NCI-H226 (cell line): ENCODE data around the gene GBP7.
"Not testable (repeated sequence)": the region's sequence is repeated elsewhere in the genome, so short reads cannot be mapped to it uniquely, and the experiment has no call there.

ENCODE experiments used
- DNase-seq: peaks from one replicate; pipeline ENCODE4 v3.0.0-alpha.2; 2015

The GBP7 gene

GRCh38 chr1:89170170-89171066 lies 5.4 kb downstream of the GBP7 start:
- no peak for DNase-seq

- DNase-seq: no peak
Measured at GRCh38 chr1:89169166-89169565, 6.6 kb downstream of the GBP7 start.

DNA sequence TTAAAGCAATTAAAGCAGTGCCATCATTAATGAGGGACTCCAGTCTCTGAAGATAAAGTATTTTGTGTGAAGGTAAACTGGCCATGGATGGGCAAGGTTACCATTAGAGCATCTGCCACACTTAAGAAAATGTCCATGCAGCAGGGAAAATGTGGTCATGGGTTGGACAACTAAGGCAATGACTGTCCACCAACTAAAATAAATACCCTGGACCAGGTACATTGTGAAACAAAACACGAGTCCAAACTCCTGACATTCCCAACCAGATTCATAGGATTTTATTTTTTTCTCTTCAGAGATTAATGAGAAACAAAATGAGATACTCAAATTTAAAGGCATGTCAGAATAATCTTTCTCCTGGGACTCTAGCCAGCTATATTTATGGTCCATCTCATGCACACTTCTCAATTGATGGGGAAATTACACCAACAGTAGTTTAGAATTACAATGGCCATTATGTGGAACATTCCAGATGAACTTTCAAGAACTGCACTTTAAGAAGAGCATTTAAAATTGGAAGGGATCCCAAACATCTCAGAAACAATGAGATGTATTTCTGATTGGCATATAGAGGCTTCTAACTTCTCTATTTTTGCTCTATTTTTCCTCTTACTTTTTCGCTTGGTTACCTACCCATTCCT lies 8.1 kb downstream of the GBP7 start:
- no peak for DNase-seq

DNA sequence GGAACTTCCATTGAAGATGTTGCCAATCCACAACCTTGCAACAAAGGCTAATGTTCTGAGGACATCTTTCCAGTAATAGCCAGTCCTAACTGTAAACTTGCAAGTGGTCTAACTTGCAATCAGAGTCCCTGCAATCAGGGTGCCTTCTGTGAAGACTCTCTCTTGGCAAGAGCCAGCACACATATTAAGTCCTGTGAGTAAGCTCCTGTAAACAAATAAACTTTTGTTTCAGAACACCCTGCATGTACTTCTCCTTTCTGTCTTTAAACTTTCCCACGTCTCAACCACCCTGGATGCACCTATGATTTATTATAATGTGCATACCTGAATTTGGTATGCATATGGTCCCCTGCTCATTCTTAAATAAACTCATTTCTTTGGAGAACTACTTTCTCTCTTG lies 9.1 kb downstream of the GBP7 start:
- DNase-seq: no peak

- no peak for DNase-seq
Measured at GRCh38 chr1:89165811-89166210, 10.0 kb downstream of the GBP7 start.

DNA sequence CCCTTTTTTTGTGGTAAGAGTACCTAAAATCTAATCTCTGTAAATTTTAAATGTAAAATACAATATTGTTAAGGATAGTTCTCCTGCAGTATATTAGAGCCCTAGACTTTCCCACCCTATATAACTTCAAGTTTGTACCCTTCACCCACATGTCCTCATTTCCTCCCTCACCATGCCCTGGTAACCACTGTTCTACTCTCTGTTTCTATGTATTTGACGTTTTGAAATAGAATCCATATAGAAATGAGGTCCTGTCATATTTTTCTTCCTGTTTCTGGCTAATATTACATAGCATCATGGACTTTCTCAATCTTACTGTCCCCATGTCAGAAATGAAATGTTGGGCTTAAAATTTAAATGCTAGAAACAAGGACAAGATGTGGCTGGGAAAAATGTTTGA lies 24.8 kb downstream of the GBP7 start:
- no peak for DNase-seq

- no peak for DNase-seq
Measured at GRCh38 chr1:89149976-89150375, 25.8 kb downstream of the GBP7 start.

DNA sequence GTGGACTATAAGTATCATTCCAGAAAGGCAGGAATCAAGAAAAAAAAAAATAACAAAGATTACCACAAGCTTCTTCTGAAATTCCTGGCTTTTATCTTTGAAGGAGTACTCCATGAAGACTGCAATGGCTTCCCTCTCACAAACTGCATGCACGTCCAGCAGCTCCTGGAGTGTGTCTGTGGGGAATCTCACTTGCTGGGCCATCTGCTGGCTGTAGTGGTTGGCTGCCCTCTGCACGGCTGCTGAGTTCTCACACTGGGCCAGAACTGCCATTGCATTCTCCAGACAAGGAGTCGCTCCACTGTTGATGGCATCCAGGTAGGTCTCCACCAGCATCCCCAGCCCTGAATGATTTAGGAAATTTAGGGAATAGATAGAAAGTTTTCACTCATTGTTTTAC lies 26.6 kb downstream of the GBP7 start:
- no peak for DNase-seq

GRCh38 chr1:89147678-89148658 lies 27.8 kb downstream of the GBP7 start:
- no peak for DNase-seq

- DNase-seq: no peak
Measured at GRCh38 chr1:89146721-89147120, 29.1 kb downstream of the GBP7 start.

- no peak for DNase-seq
Measured at GRCh38 chr1:89143484-89143883, 32.3 kb downstream of the GBP7 start.

GRCh38 chr1:89142160-89142559 lies 33.6 kb downstream of the GBP7 start:
- no peak for DNase-seq

GRCh38 chr1:89133747-89134146 lies 42.1 kb downstream of the GBP7 start:
- DNase-seq: no peak

DNA sequence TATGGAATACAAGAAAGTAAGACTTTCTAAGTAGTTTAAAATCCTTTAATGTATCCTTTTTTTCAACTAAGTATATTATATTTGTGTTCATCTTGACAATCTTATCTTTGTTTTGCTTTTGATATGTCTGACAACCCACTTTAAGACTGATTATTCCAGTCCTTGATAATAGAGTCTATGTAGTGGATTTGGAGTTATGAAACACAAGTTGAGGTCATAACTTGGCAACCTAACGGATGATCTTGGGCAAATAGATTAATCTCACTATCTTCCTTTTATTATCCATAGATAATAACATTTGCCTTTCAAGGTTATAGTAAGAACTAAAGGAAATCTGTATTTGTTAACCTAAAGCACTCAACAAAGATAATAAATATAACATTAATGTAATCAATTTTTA lies 45.1 kb downstream of the GBP7 start:
- DNase-seq: peak; percentile 60

- no peak for DNase-seq
Measured at GRCh38 chr1:89129911-89130310, 45.9 kb downstream of the GBP7 start.

GRCh38 chr1:89128003-89128458 lies 47.8 kb downstream of the GBP7 start:
- DNase-seq: not testable (repeated sequence)

DNA sequence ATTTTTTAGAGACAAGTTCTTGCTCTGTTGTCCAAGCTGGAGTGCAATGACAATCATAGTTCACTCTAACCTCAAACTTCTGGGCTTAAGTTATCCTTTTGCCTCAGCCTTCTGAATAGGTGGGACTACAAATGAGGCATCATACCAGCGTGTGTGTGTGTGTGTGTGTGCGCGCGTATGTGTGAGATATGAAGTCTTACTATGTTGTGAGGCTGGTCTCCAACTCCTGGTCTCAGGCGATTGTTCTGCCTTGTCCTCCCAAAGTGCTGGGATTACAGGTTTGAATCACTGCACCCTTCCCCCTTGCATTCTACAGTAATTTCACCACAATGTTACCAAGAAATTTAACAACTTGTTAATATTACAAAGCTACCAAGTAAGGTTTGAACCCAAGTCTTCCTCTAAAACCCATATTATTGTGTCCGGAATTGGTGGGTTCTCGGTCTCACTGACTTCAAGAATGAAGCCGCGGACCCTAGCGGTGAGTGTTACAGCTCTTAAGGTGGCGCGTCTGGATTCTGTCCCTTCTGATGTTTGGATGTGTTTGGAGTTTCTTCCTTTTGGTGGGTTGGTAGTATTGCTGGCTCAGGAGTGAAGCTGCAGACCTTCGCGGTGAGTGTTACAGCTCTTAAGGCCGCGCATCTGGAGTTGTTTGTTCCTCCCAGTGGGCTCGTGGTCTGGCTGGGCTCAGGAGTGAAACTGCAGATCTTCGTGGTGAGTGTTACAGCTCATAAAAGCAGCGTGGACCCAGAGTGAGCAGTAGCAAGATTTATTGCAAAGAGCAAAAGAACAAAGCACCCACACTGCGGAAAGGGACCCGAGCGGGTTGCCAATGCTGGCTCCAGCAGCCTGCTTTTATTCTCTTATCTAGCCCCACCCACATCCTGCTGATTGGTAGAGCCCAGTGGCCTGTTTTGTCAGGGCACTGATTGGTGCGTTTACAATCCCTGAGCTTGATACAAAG lies 48.9 kb downstream of the GBP7 start:
- DNase-seq: not testable (repeated sequence)

DNA sequence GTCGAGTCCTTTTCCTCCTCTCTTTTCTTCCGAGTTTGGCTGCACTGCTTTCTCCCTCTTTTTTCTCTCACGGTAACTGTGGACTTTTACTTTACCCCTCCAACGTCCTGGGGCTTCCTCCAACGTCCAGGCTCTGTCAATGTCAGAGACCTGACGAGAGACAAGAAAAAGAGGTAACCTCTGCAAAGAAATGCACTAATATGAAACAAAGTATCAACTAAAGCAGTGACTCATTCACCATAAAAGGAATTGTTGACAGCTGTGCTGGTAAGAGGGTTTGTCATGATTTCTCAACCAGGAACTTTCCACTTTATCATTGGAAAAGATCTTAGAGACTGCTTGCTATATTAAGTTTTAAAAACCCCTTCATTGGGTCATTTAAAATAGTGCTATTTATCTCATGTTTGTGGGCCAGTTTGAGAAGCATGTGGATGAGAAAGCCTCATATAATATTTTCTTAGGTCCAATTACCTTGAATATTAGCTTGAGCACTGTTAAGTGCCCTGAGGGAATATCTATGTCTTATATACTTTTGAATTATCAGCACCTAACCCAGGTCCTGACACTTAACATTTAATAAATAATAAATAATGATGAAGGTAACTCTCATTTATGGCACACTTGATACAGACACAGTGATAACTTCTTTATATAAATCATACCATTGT lies 49.8 kb downstream of the GBP7 start, which contains the start of gene GBP2:
Gene GBP2, minus strand, starts transcription at position 202 of the 668 bp plus-strand sequence. CDS start 4,148 bp downstream, outside the sequence.
- DNase-seq: peak; percentile 64

DNA sequence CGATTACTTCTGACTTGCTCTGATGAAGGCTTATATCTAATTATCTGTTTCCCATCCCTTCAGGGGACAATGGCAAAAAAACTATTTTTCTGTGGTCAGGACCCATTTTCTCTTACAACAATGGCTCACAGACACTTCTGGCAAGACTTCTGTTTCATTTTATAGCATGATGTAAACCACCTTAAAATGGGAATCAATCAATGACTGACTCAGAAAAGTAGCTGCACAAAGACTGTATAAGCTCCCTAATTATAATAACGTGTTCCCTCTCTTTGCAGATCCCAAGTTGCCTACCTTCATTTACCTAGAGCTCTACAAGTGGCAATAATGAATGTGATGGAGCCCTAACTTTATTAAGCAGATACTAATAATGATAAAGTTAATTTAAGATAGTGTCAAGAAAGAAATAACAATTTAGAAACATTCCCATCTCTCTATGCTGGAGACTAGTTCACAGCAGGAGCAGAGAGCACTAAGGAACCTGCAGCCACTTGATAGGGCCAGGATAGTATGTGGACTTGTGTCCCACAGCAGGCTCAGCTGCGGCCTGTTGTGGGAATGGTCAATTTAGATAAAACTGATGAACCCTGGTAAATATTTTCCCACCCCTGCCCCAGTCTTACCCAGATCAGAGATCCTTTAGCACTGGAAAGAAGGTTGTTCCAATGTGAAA lies 50.4 kb downstream of the GBP7 start:
- no peak for DNase-seq

GRCh38 chr1:89121641-89122040 lies 54.2 kb downstream of the GBP7 start:
- DNase-seq: no peak
